Progenitor cell of endocrine pancreas (in vitro differentiated cells): Measurements from ENCODE around the gene GALNS. TPM values are rescaled to one million over a fixed set of nuclear protein-coding genes. Genes with fewer than 3 reads are reported as not detected.

Source experiments
- DNase-seq: peaks from one replicate; pipeline ENCODE4 v3.0.0; 2021; ENCODE audit warnings: low spot score; ENCODE audit not compliant: unreplicated experiment
- H3K27ac Mint-ChIP-seq: 2 replicates; pipeline ENCODE4 v1.8.0; 2021; ENCODE audit warnings: mild to moderate bottlenecking, moderate library complexity, mixed read lengths
- H3K27me3 Mint-ChIP-seq: 2 replicates; pipeline ENCODE4 v1.8.0; 2021; ENCODE audit warnings: mixed read lengths
- H3K36me3 Mint-ChIP-seq: 2 replicates; pipeline ENCODE4 v1.8.0; 2022; ENCODE audit warnings: mixed read lengths; ENCODE audit not compliant: insufficient read depth
- H3K4me1 Mint-ChIP-seq: 2 replicates; pipeline ENCODE4 v1.8.0; 2021; ENCODE audit warnings: low read depth, mixed read lengths
- H3K4me3 Mint-ChIP-seq: 2 replicates; pipeline ENCODE4 v1.8.0; 2021; ENCODE audit warnings: low read depth, mild to moderate bottlenecking, moderate library complexity, mixed read lengths
- H3K9me3 Mint-ChIP-seq: 2 replicates; pipeline ENCODE4 v1.8.0; 2021; ENCODE audit warnings: low read depth, mixed read lengths
- CTCF ChIP-seq: fragments of 200-600 bp; sonication (generic); IDR thresholded peaks from one replicate; pipeline ENCODE4 v1.5.0; 2021; ENCODE audit warnings: antibody characterized with exemption, mild to moderate bottlenecking; ENCODE audit not compliant: unreplicated experiment
- total RNA-seq: library from RNA; stranded (reverse); gene quantifications from 2 replicates; pipeline ENCODE4 v1.2.1, GENCODE V29; 2021

The GALNS gene
- total RNA-seq, 1 donor from 2014 or later: 32.7 TPM

GRCh38 chr16:88811769-88812512 is 44.8 kb downstream of the GALNS start, which contains the start of gene APRT:
APRT (minus strand) TSS chr16:88811928; CDS start chr16:88811899, 29 bp downstream.
- TF ChIP-seq CTCF: peak; percentile 43
- peaks cover 4% of the 10 kb centered on the region for H3K4me1 Mint-ChIP-seq
- H3K27me3 Mint-ChIP-seq: no peaks in the 10 kb centered on the region
- H3K4me3 Mint-ChIP-seq: peak within 1 kb of the TSS; percentile 85
- peak; percentile 97 for DNase-seq
- peak within 1 kb of the TSS; percentile 99 for H3K27ac Mint-ChIP-seq
- no peaks in the 10 kb centered on the region for H3K36me3 Mint-ChIP-seq
- no peaks in the 10 kb centered on the region for H3K9me3 Mint-ChIP-seq

GRCh38 chr16:88810912-88811768 is 45.6 kb downstream of the GALNS start:
- no peaks in the 10 kb centered on the region for H3K9me3 Mint-ChIP-seq
- DNase-seq: peak; percentile 42
- peak overlapping the region; percentile 84 for H3K27ac Mint-ChIP-seq
- H3K36me3 Mint-ChIP-seq: no peaks in the 10 kb centered on the region
- peaks cover 4% of the 10 kb centered on the region for H3K4me1 Mint-ChIP-seq
- H3K4me3 Mint-ChIP-seq: peak overlapping the region; percentile 85
- H3K27me3 Mint-ChIP-seq: no peaks in the 10 kb centered on the region
- TF ChIP-seq CTCF: no peak

- H3K36me3 Mint-ChIP-seq: no peaks in the 10 kb centered on the region
- peaks cover 4% of the 10 kb centered on the region for H3K4me1 Mint-ChIP-seq
- peak overlapping the region; percentile 85 for H3K4me3 Mint-ChIP-seq
- no peaks in the 10 kb centered on the region for H3K27me3 Mint-ChIP-seq
- H3K27ac Mint-ChIP-seq: peak overlapping the region; percentile 81
- DNase-seq: no peak
- no peak for TF ChIP-seq CTCF
- H3K9me3 Mint-ChIP-seq: no peaks in the 10 kb centered on the region
Measured at GRCh38 chr16:88810166-88810911, 46.4 kb downstream of the GALNS start.

GRCh38 chr16:88809676-88810165 is 47.0 kb downstream of the GALNS start:
- Mint-ChIP-seq H3K36me3 (no peaks in the 10 kb centered on the region), H3K27me3 (no peaks in the 10 kb centered on the region), H3K9me3 (no peaks in the 10 kb centered on the region), H3K4me1 (peaks cover 4% of the 10 kb centered on the region), H3K27ac (no peak overlapping the region), H3K4me3 (no peak overlapping the region)
- no peak for TF ChIP-seq CTCF
- DNase-seq: no peak
